ENCODE data around the gene OR2F1.
"Not testable (repeated sequence)": the region's sequence is repeated elsewhere in the genome, so short reads cannot be mapped to it uniquely, and the experiment has no call there.

OR2F1 gene

GRCh38 chr7:144009361-144009760, 54.7 kb downstream of the OR2F1 start:
- DNase-seq (ENCODE audit: low spot score) = no peak

- not testable (repeated sequence) for DNase-seq (ENCODE audit: low spot score)
Measured at GRCh38 chr7:144010061-144010460, 55.4 kb downstream of the OR2F1 start.

GRCh38 chr7:144010821-144011220, 56.2 kb downstream of the OR2F1 start:
- not testable (repeated sequence) for DNase-seq (ENCODE audit: low spot score)

- DNase-seq (ENCODE audit: low spot score) = no peak
Measured at GRCh38 chr7:144011458-144012230, 57.0 kb downstream of the OR2F1 start.

All from CD4-positive, alpha-beta T cell treated with Interleukin-2 at 100 ng/mL for 4 hours (primary cell).